Thoracic aorta (tissue), 2 donors: ENCODE results near the gene CARD18. TPM values are rescaled to one million over a fixed set of nuclear protein-coding genes. Genes with fewer than 3 reads are reported as not detected.

Experiments used
- ATAC-seq: fragments of 150-250 bp; one replicate; pipeline ENCODE4 v1.8.0; 2017; ENCODE audit warnings: low read depth; ENCODE audit not compliant: insufficient number of reproducible peaks, low FRiP score
- DNase-seq: peaks from one replicate; pipeline ENCODE4 v3.0.0-alpha.2; 2020; ENCODE audit warnings: low spot score
- H3K27ac ChIP-seq, 2 donors: fragments of 200-600 bp; sonication (generic); 1 replicate in 1 of 2; 2 replicates in 1 of 2; pipeline ENCODE4 v1.5.1; 2016; ENCODE audit warnings: mild to moderate bottlenecking in 2 of 2, moderate library complexity in 2 of 2
- H3K27me3 ChIP-seq: fragments of 200-600 bp; sonication (generic); replicated peaks from 2 replicates; pipeline ENCODE4 v1.6.0; 2016; ENCODE audit warnings: mild to moderate bottlenecking; ENCODE audit not compliant: insufficient read depth
- H3K36me3 ChIP-seq: fragments of 200-600 bp; sonication (generic); one replicate; pipeline ENCODE4 v1.5.1; 2016
- H3K4me1 ChIP-seq, 2 donors: fragments of 200-600 bp; sonication (generic); 1 replicate in 1 of 2; 2 replicates in 1 of 2; pipeline versions ENCODE4 v1.5.1 to v1.6.0; 2016; ENCODE audit warnings: low read depth in 2 of 2, mild to moderate bottlenecking in 1 of 2; ENCODE audit not compliant: control insufficient read depth in 1 of 2
- H3K4me3 ChIP-seq: fragments of 200-600 bp; sonication (generic); 2 replicates; pipeline ENCODE4 v1.5.1; 2016; ENCODE audit warnings: mild to moderate bottlenecking
- H3K9me3 ChIP-seq: fragments of 200-600 bp; sonication (generic); 2 replicates; pipeline ENCODE4 v1.5.1; 2016
- CTCF ChIP-seq: fragments of 200-600 bp; sonication (generic); IDR thresholded peaks from one replicate; pipeline ENCODE4 v1.5.1; 2019; ENCODE audit warnings: antibody characterized with exemption
- total RNA-seq, 2 donors: library from RNA; depleted of rRNA; stranded (reverse); fragments of >200 nt; gene quantifications; one replicate each; pipeline versions ENCODE4 v1.1.0 to v1.2.3, GENCODE V29; 2016

CARD18 gene
- not detected for total RNA-seq

GRCh38 chr11:105139669-105140068 lies at the start of gene CARD18:
TSS of gene CARD18 (minus strand) at chr11:105139769. CDS start at chr11:105139726, 43 bp downstream.
- Histone ChIP-seq H3K9me3 (no peaks in the 10 kb centered on the region), H3K36me3 (no peaks in the 10 kb centered on the region), H3K4me1 (no peaks in the 10 kb centered on the region), H3K4me3 (no peak within 1 kb of the TSS), H3K27ac (no peak within 1 kb of the TSS), H3K27me3 (no peaks in the 10 kb centered on the region)
- TF ChIP-seq CTCF = no peak
- DNase-seq = no peak
- ATAC-seq = no peak

- Histone ChIP-seq H3K27ac (no peak overlapping the region), H3K4me3 (no peak overlapping the region), H3K4me1 (no peaks in the 10 kb centered on the region), H3K36me3 (no peaks in the 10 kb centered on the region), H3K27me3 (no peaks in the 10 kb centered on the region), H3K9me3 (no peaks in the 10 kb centered on the region)
- no peak for TF ChIP-seq CTCF
- no peak for DNase-seq
- no peak for ATAC-seq
Observed at GRCh38 chr11:105183987-105184386, 44.4 kb upstream of the CARD18 start.

- no peak overlapping the region for H3K27ac ChIP-seq
- H3K4me3 ChIP-seq = no peak overlapping the region
- ATAC-seq = no peak
- H3K4me1 ChIP-seq = no peaks in the 10 kb centered on the region
- H3K27me3 ChIP-seq = no peaks in the 10 kb centered on the region
- H3K9me3 ChIP-seq = no peaks in the 10 kb centered on the region
- DNase-seq = no peak
- no peak for TF ChIP-seq CTCF
- no peaks in the 10 kb centered on the region for H3K36me3 ChIP-seq
Observed at GRCh38 chr11:105183426-105183825, 43.9 kb upstream of the CARD18 start.

GRCh38 chr11:105181521-105181920 lies 42.0 kb upstream of the CARD18 start:
- Histone ChIP-seq H3K4me1 (no peaks in the 10 kb centered on the region), H3K9me3 (no peaks in the 10 kb centered on the region), H3K4me3 (no peak overlapping the region), H3K27ac (no peak overlapping the region), H3K27me3 (no peaks in the 10 kb centered on the region), H3K36me3 (no peaks in the 10 kb centered on the region)
- no peak for DNase-seq
- no peak for TF ChIP-seq CTCF
- no peak for ATAC-seq

GRCh38 chr11:105181100-105181499 lies 41.5 kb upstream of the CARD18 start:
- H3K27ac ChIP-seq = no peak overlapping the region

More at GRCh38 chr11:105181100-105181499, 41.5 kb upstream of the CARD18 start:
- Histone ChIP-seq H3K27me3 (no peaks in the 10 kb centered on the region), H3K36me3 (no peaks in the 10 kb centered on the region), H3K4me1 (no peaks in the 10 kb centered on the region), H3K4me3 (no peak overlapping the region), H3K9me3 (no peaks in the 10 kb centered on the region)
- DNase-seq (no peak), ATAC-seq (no peak)
- no peak for TF ChIP-seq CTCF
